ENCODE measurements around the gene TPCN2. TPM values are rescaled to one million over a fixed set of nuclear protein-coding genes. Genes with fewer than 3 reads are reported as not detected.

The TPCN2 gene
- total RNA-seq, 4 donors from 2014 or later, result 5.6 to 54.6 (median 17.7) TPM

DNA sequence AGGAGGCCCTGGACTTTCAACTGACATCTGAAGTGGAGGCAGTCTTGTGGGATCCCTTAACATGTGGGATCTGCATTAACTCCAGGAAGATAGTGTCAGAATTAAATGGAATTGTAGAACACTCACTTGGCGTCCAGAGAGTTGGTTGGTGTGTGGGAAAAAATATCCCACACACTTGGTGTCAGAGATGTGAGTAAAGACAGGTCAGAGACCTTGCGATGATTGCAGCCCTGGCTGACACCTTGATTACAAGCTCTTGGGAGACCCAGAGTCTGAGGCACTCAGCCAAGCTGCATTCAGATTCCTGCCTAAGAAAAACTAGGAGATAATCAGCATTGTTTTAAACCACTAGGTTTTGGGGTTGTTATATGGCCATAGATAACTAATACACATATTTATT, 7.2 kb upstream of the TPCN2 start:
- intact Hi-C loops (cut with DNase I; ENCODE audit: low total_unique reads), result no loop called here
- Histone ChIP-seq H3K27ac (peak overlapping the region; percentile 7 to 19), H3K27me3 (no peaks in the 10 kb centered on the region), H3K36me3 (no peaks in the 10 kb centered on the region), H3K4me1 (no peaks in the 10 kb centered on the region), H3K4me3 (no peak overlapping the region), H3K9me3 (no peaks in the 10 kb centered on the region)
- no peak for TF ChIP-seq POLR2A (IDR thresholded peaks at IDR 0.05)
- TF ChIP-seq, protein P1, sequence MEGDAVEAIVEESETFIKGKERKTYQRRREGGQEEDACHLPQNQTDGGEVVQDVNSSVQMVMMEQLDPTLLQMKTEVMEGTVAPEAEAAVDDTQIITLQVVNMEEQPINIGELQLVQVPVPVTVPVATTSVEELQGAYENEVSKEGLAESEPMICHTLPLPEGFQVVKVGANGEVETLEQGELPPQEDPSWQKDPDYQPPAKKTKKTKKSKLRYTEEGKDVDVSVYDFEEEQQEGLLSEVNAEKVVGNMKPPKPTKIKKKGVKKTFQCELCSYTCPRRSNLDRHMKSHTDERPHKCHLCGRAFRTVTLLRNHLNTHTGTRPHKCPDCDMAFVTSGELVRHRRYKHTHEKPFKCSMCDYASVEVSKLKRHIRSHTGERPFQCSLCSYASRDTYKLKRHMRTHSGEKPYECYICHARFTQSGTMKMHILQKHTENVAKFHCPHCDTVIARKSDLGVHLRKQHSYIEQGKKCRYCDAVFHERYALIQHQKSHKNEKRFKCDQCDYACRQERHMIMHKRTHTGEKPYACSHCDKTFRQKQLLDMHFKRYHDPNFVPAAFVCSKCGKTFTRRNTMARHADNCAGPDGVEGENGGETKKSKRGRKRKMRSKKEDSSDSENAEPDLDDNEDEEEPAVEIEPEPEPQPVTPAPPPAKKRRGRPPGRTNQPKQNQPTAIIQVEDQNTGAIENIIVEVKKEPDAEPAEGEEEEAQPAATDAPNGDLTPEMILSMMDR (IDR thresholded peaks at IDR 0.05), result no peak
- no peak for DNase-seq

DNA sequence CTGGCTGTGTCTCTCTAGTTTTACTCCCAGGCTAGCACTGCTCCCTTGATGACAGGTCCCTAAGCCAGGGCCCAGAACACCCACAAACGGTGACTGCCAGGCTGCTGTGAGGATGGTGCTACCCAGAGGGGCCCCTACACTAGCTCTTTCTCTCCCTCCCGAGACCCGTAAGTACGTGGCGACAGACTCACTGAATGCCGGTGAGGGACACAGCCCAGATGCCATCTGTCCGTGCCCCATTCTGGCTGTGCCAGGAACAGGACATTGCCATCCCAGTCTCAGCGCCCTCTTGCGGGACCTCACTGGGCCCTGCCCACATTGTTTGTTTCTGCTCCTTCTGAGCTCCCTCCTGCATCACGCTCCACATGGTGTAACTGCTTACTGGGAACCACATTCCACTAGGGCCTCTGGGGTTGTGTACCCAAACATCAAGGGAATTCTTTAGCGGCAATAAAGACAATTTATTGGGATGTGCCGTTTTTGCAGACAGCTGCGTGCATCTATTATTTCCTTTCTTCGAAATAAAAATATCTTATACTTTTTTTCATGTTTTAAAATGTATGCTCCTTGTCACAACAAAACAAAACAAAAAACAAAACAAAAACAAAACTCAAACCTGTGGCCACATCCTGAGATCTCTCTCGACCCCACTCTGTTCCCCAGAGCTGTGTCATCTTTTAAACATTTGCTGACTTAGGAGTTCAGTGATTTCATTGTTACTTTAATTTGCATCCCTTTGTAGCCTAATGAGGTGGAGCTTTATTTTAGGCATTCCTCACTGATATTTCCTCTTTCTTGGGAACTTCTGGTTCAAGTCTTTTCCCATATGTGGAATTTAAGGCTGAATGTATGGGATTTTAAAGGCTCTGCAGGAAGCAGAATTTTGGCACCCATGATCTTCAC, 4.4 kb upstream of the TPCN2 start:
- Histone ChIP-seq H3K9me3 (no peaks in the 10 kb centered on the region), H3K4me3 (no peak overlapping the region), H3K27ac (peak overlapping the region; percentile 78 to 86), H3K4me1 (peaks cover 0 to 5% of the 10 kb centered on the region in 2 donors), H3K36me3 (no peaks in the 10 kb centered on the region), H3K27me3 (no peaks in the 10 kb centered on the region)
- no peak for TF ChIP-seq POLR2A (IDR thresholded peaks at IDR 0.05)
- TF ChIP-seq, protein P1 (IDR thresholded peaks at IDR 0.05), result peak; percentile 55 to 69 (median 62)
- intact Hi-C loops (cut with DNase I; ENCODE audit: low total_unique reads), result no loop called here
- peak; percentile 69 to 83 for DNase-seq

DNA sequence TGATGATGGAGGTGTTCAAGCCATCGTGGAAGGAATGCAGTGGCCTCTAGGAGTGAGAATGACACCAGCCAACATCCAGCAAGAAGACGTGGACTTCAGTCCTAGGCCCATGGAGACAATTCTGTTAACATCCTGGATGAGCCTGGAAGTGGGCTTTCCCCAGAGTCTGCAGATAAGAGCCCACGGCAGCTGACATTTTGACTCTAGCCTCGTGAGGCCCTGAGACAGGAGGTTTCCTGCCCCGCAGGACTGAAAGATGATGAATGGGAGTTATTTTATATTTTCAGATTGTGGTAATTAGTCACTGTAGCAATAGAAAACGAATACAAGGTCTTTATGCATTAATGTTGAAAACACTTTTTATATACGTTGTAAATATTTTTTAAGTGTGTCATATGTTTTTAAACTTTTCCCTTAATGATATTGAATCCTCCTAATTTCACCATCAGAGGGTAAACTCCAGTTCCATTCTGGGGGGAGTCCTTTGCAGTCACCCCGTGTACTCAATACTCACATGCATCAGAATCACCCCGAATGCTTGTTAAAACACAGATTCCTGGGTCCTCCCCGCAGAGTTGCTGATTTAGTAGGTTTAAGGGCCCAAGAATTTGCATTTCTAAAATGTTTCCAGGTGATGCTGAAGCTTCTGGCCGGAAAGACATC, 570 bp upstream of the TPCN2 start:
- H3K27ac ChIP-seq, result peak overlapping the region; percentile 84 to 92
- H3K4me3 ChIP-seq, result peak overlapping the region; percentile 54 to 82
- no peaks in the 10 kb centered on the region for H3K9me3 ChIP-seq
- H3K27me3 ChIP-seq, result no peaks in the 10 kb centered on the region
- DNase-seq, result no peak
- intact Hi-C loops (cut with DNase I; ENCODE audit: low total_unique reads), result no loop called here
- peaks cover 0 to 12% of the 10 kb centered on the region in 2 donors for H3K4me1 ChIP-seq
- no peak for TF ChIP-seq POLR2A (IDR thresholded peaks at IDR 0.05)
- TF ChIP-seq, protein P1 (IDR thresholded peaks at IDR 0.05), result no peak
- H3K36me3 ChIP-seq, result no peaks in the 10 kb centered on the region

DNA sequence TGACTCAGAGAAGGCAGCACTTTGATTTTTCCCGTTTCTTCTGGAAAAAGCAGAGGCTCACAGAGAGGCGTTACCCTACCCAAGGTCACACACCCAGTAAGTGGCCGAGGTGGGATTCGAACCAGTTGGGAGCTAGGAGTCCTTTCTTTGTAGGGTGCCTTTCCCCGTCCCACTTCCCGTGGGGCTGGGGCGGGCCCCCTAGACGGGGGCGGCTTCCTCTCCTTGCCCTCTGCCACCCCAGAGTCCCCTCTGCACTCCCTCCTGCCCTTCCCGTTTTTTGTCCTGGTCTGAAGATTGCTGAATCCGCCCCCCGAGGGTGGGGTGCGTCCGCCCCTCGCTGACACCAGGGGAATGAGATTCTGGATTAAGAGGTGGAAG, 747 bp downstream of the TPCN2 start:
- Histone ChIP-seq H3K27me3 (no peaks in the 10 kb centered on the region), H3K9me3 (no peaks in the 10 kb centered on the region), H3K4me3 (peak overlapping the region; percentile 54 to 82), H3K4me1 (peaks cover 0 to 12% of the 10 kb centered on the region in 2 donors), H3K27ac (peak overlapping the region; percentile 84 to 92), H3K36me3 (no peaks in the 10 kb centered on the region)
- intact Hi-C loops (cut with DNase I; ENCODE audit: low total_unique reads), result no loop called here
- DNase-seq, result no peak
- TF ChIP-seq POLR2A (IDR thresholded peaks at IDR 0.05), result no peak
- TF ChIP-seq, protein P1 (IDR thresholded peaks at IDR 0.05), result no peak
